ENCODE measurements around the gene PRRC2A.

PRRC2A gene

DNA sequence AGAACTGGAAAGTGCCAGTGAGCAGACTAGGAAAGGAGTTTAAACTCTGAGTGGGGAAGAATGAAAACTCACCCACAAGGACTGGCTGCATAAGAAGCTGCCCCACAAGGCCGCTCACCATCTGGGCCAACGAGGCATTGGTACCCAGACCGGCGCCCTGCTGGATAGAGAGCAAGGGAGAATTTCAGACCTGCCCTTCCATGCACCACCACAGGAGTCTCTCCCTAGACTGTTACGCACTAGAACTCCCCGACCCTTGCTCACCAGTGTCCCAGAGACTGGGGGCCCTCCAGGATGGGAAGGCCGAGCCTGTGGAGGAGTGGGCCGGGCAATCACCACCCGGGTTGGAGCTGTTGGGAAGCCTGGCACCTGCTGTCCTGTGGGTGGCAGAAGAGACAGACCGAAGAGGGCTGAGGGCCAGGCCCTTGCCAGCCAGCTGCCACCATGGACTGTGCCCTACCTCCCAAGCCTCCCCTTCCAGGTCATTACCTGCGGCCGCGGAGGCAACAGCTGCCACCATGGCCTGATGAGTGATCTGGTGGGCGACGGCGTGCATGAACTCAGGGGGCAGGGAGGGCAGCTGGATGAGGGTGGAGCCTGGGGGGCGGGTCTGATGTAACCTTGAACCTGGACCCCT, 23.4 kb downstream of the PRRC2A start (continued):
- TF ChIP-seq, protein P1, sequence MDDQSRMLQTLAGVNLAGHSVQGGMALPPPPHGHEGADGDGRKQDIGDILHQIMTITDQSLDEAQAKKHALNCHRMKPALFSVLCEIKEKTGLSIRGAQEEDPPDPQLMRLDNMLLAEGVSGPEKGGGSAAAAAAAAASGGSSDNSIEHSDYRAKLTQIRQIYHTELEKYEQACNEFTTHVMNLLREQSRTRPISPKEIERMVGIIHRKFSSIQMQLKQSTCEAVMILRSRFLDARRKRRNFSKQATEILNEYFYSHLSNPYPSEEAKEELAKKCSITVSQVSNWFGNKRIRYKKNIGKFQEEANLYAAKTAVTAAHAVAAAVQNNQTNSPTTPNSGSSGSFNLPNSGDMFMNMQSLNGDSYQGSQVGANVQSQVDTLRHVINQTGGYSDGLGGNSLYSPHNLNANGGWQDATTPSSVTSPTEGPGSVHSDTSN (CRISPR knock-in tag; IDR thresholded peaks at IDR 0.05) = no peak
- TF ChIP-seq BCL11B (tag by site-specific recombination; IDR thresholded peaks at IDR 0.05; ENCODE audit: low read depth) (no peak), ZNF26 (tag by site-specific recombination; IDR thresholded peaks at IDR 0.05) (no peak), ZNF529 (tag by site-specific recombination; IDR thresholded peaks at IDR 0.05; ENCODE audit: insufficient replicate concordance) (no peak), ZNF585B (tag by site-specific recombination; IDR thresholded peaks at IDR 0.05) (no peak), EGR2 (tag by site-specific recombination; IDR thresholded peaks at IDR 0.05; ENCODE audit: low read depth) (0 out of 2 replicates have a peak, but pooled peaks have one; percentile 8), HOXC10 (CRISPR knock-in tag; IDR thresholded peaks at IDR 0.05) (no peak)
- TF ChIP-seq, protein P2, sequence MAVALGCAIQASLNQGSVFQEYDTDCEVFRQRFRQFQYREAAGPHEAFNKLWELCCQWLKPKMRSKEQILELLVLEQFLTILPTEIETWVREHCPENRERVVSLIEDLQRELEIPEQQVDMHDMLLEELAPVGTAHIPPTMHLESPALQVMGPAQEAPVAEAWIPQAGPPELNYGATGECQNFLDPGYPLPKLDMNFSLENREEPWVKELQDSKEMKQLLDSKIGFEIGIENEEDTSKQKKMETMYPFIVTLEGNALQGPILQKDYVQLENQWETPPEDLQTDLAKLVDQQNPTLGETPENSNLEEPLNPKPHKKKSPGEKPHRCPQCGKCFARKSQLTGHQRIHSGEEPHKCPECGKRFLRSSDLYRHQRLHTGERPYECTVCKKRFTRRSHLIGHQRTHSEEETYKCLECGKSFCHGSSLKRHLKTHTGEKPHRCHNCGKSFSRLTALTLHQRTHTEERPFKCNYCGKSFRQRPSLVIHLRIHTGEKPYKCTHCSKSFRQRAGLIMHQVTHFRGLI (tag by site-specific recombination; IDR thresholded peaks at IDR 0.05) = no peak
- TF ChIP-seq, protein P3, sequence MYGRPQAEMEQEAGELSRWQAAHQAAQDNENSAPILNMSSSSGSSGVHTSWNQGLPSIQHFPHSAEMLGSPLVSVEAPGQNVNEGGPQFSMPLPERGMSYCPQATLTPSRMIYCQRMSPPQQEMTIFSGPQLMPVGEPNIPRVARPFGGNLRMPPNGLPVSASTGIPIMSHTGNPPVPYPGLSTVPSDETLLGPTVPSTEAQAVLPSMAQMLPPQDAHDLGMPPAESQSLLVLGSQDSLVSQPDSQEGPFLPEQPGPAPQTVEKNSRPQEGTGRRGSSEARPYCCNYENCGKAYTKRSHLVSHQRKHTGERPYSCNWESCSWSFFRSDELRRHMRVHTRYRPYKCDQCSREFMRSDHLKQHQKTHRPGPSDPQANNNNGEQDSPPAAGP (tag by site-specific recombination; IDR thresholded peaks at IDR 0.05) = no peak

GRCh38 chr6:31645325-31645724, 24.8 kb downstream of the PRRC2A start:
- ChIA-PET POLR2A (interaction anchor here (0.7 to 3.5 kb wide), 5 partner anchors 10 to 23 kb away, joined by 3 to 13 read pairs (median 3); partner anchors contain the start of gene APOM), CTCF (interaction anchor here (0.5 kb wide), 1 partner anchor 548 kb away, joined by 3 read pairs; no protein-coding TSS in a partner anchor)
- no peak for TF ChIP-seq ZNF175 (tag by site-specific recombination; IDR thresholded peaks at IDR 0.05)
- TF ChIP-seq ZNF302 (tag by site-specific recombination; IDR thresholded peaks at IDR 0.05; ENCODE audit: low read depth) = no peak
- no peak for TF ChIP-seq ZNF658 (tag by site-specific recombination; IDR thresholded peaks at IDR 0.05)
- no peak for TF ChIP-seq ZNF792 (tag by site-specific recombination; IDR thresholded peaks at IDR 0.05)
- TF ChIP-seq, protein P4, sequence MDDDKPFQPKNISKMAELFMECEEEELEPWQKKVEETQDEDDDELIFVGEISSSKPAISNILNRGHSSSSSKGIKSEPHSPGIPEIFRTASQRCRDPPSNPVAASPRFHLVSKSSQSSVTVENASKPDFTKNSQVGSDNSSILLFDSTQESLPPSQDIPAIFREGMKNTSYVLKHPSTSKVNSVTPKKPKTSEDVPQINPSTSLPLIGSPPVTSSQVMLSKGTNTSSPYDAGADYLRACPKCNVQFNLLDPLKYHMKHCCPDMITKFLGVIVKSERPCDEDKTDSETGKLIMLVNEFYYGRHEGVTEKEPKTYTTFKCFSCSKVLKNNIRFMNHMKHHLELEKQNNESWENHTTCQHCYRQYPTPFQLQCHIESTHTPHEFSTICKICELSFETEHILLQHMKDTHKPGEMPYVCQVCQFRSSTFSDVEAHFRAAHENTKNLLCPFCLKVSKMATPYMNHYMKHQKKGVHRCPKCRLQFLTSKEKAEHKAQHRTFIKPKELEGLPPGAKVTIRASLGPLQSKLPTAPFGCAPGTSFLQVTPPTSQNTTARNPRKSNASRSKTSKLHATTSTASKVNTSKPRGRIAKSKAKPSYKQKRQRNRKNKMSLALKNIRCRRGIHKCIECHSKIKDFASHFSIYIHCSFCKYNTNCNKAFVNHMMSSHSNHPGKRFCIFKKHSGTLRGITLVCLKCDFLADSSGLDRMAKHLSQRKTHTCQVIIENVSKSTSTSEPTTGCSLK (tag by site-specific recombination; IDR thresholded peaks at IDR 0.05) = no peak
- no peak for TF ChIP-seq ZFP37 (tag by site-specific recombination; IDR thresholded peaks at IDR 0.05)
- Histone ChIP-seq H3K36me3 (ENCODE audit: control insufficient read depth in 2 of 2, insufficient read depth in 1 of 2, low read length in 2 of 2) (peaks cover 63 to 95% of the 10 kb centered on the region in 2 experiments), H3K4me3 (ENCODE audit: low read depth, low read length) (no peak overlapping the region), H3K27ac (ENCODE audit: extremely low read depth, low read depth, low read length) (no peak overlapping the region), H3K9me3 (ENCODE audit: control insufficient read depth, insufficient read depth, low read depth, low read length) (no peaks in the 10 kb centered on the region), H3K4me1 (ENCODE audit: control insufficient read depth, insufficient read depth, low read length) (no peaks in the 10 kb centered on the region)
